Stimulated activated CD4-positive, alpha-beta T cell treated with anti-CD3 and anti-CD28 coated beads, Interleukin-4, amount 100 ng/mL, for 1 hour (primary cell): ENCODE measurements around the gene LRRK2.
"Not testable (repeated sequence)": the region's sequence is repeated elsewhere in the genome, so short reads cannot be mapped to it uniquely, and the experiment has no call there.

Source experiments
- DNase-seq: peaks from one replicate; pipeline ENCODE4 v3.0.0-alpha.2; 2020

LRRK2 gene

DNA sequence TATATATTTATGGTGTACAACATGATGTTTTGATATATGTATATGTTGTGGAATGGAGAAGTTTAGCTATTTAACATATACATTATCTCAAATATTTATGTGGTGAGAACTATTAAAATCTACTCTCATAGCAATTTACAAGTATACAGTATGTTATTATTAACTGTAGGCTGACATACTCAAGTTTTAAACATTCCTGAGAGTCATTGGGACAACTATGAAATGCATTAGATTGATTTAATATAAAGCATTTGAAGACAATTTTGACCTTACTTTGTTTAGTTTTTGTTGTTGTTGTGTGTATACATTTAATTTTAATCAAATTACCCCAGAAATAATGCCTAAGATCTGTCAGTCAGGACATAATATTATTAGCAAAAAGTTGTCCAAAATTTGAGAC is 99.5 kb downstream of the LRRK2 start:
- DNase-seq: no peak

DNA sequence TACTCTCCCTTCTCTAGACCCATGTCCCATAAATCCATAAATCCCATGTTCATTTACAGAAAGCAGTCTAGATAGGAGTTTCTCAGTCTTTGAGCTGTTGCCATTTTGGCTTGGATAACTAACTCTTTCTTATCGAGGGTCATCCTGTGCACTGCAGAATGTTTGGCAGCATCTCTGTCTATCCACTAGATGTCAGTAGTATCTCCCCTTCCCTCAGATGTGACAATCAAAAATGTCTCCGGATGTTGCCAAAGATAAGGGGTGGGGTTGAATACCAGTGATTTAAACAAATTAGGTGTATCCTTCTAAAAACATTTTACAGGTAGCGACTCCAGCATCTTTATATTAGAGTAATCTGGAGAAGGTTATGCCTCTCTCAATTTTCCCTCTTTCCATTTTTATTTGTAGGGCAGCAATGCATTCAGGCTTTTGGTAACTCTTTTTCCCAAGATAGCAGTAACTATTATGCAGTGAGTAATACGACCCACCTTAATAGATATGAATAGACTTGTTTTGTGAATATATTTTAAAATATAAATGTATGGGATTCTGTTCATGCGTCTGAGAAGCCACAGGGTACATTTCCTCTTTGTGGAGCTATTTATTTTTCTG is 100.7 kb downstream of the LRRK2 start:
- no peak for DNase-seq

GRCh38 chr12:40327535-40327934 is 102.7 kb downstream of the LRRK2 start:
- no peak for DNase-seq

- DNase-seq: no peak
Measured at GRCh38 chr12:40330180-40330579, 105.4 kb downstream of the LRRK2 start.

- no peak for DNase-seq
Measured at GRCh38 chr12:40331886-40332285, 107.1 kb downstream of the LRRK2 start.

DNA sequence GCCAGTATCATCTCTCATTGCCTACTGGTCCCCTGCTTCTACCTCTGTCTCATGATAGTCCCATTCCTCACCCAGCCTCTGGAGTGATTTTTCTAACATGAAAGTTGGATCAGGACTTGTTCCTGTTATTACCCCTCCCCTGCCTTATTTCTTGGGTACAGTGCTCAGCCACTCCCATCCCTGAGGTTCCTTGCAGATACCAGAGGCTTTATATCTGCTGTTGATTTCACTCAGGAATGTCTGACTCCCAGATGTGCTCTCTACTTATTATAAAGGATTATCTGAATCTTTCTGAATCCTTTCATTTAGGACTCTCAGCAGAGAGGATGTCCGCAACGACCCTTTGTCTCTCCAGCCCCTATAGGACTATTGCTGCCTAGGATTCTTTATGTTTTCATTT is 111.2 kb downstream of the LRRK2 start:
- no peak for DNase-seq

- DNase-seq: no peak
Measured at GRCh38 chr12:40336573-40337199, 111.9 kb downstream of the LRRK2 start.

DNA sequence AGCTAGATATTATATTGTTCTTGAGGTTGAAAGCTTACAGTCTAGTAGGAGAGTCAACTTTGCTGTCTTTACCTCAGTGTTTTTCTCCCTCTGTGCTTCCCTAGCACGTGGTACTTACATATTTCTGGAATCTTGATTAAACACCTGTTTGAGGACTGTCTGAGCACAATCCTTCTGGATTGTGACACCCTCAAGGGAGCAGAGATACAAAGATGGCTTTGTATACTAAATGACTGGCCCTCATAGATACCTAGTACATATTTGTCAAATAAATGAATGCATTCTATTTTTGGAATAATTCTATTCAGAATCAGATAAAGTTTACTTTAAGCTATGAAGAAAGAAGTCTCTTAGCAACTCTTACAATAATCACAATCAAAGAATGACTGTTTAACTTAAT is 113.3 kb downstream of the LRRK2 start:
- DNase-seq: no peak

DNA sequence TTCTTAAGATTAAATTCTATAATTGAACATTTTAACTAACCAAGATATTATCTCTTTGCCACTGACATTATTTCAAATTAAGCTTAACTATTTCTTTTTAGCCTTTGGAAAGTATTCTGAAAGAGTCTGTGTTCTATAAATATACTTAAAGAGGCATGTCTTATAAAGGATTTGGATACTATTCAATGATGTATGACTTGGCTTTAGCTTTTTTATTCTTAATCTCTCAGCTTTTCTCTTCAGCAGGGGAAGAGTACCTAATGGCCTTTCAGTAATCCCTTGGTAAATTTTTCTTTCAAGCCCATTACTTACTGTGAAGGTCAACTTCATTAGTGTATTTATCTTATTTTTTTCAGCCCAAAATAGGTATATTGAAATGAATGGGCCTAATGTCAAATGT is 113.8 kb downstream of the LRRK2 start:
- DNase-seq: no peak

DNA sequence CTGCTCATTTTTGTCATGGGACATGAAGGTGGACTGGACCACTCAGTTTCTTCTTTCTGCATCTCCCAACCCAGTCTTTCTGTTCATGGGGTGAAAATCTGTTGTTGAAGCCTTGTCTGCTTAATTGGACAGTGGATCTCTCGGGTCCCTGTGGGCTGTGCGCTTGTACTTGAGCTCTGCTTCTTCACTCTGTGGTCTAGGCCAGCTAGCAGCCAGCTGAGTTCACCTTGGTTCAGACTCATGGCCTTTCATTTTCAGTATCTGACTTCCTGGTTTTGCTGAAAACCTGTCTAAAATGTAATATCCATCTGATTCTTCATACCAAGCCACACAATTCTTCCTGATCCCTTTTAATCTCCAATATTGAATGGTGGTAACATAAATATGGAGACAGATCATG is 117.2 kb downstream of the LRRK2 start:
- no peak for DNase-seq

DNA sequence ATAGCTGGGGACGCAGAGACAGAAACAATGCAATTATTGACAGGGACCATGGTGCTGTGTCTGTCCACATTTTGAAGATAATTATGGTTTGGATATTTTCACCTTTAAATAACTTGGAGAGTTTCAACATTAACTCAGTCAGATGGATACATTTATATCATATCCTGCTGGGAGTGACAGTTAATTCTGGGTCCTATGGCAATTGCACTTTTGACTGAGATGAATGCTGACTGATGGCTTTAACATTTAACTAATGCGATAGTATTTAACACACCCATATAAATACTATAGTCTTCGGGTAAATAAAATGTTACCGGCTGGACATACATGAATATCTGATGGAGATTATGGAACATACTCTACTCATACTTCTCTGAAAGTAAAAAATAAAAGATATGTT is 118.3 kb downstream of the LRRK2 start:
- no peak for DNase-seq

DNA sequence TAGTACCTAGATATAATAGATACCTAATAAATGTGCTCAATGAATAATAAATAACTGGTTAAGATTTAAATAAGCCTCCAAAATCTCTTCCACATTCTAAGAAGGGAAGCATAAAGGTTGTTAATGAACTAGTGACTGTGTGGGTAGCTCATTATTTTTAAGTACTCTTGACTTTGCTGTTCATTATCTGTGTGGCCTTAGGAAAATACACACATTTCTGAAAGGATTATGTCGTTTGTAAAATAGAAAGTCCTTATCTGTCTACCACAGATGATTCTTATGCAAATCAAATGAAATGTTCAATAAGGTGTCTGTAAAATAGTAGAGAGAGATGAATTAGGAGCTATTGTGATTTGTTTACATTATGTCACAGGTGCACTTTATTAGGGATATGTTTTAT is 119.5 kb downstream of the LRRK2 start:
- no peak for DNase-seq

DNA sequence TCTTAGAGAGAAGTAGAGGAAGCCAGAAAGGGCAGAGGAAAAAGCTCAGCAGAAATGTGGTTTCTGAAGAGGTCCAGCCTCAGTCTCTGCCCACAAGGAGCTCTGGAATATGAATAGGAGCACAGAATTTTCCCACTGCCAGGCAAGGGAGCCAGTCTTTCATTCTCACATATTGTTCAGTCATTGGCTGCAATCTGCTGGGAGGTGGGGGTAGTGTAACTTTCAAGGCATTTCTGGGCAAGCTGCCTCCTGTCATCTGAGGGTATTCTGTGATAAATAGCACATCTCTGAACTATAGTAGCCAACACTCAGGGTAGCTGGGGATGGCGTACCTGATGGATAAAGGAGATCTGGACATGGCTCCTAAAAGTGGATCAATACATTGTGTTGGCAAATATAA is 127.2 kb downstream of the LRRK2 start:
- DNase-seq: no peak

- DNase-seq: no peak
Measured at GRCh38 chr12:40375076-40375475, 150.3 kb downstream of the LRRK2 start.

GRCh38 chr12:40376533-40377267 is 151.9 kb downstream of the LRRK2 start:
- no peak for DNase-seq

GRCh38 chr12:40378691-40379090 is 153.9 kb downstream of the LRRK2 start:
- DNase-seq: no peak

- no peak for DNase-seq
Measured at GRCh38 chr12:40382217-40382616, 157.4 kb downstream of the LRRK2 start.

DNA sequence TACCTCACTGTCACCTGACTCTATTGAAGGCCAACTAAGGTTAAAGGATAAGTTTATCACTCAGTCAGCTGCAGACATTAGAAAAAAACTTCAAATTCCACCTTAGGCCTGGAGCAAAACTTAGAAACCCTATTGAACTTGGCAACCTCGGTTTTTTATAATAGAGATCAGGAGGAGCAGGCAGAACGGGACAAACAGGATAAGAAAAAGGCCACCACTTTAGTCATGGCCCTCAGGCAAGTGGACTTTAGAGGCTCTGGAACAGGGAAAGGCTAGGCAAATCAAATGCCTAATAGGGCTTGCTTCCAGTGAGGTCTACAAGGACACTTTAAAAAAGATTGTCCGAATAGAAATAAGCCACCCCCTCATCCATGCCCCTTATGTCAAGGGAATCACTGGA is 162.5 kb downstream of the LRRK2 start:
- DNase-seq: not testable (repeated sequence)

DNA sequence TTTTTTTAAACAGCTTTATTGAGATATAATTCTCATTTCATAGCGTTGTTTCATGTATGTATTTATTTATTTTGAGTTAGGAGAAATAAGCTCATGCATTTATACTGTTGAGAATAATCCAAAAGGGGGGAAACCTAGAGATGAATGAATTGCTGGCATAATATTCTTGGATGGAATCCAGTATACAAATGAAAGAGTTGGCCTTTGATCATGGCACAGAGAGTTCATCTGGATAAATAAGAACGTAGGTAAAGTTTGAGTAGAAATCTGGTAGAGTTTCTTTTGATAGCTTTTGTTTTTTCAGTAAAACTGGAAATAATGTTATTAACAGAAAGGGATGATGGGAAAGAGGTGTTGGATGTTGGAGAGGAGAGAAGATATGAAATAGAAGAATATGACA is 166.2 kb downstream of the LRRK2 start:
- no peak for DNase-seq

GRCh38 chr12:40393026-40393425 is 168.2 kb downstream of the LRRK2 start:
- DNase-seq: no peak

- DNase-seq: no peak
Measured at GRCh38 chr12:40399656-40400055, 174.9 kb downstream of the LRRK2 start.

GRCh38 chr12:40405419-40405818 is 180.6 kb downstream of the LRRK2 start:
- DNase-seq: no peak
